GM12878 (cell line): Measurements from ENCODE around the gene DYNLT3. TPM values are rescaled to one million over a fixed set of nuclear protein-coding genes. Genes with fewer than 3 reads are reported as not detected.

Experiments
- ATAC-seq: fragments of 200-7000 bp; cut with Tn5 transposase; 3 replicates; pipeline ENCODE4 v1.9.1; 2020; ENCODE audit warnings: mild to moderate bottlenecking, moderate library complexity
- BruUV-seq: library from RNA; stranded (reverse); fragments of 400-500 nt; replicated peaks from 2 replicates; lab custom pipeline; 2021; lab: Mats Ljungman, UMichigan
- CTCF ChIA-PET: fragments of 300-600 bp; sonication (Branson Sonifier 250); formaldehyde crosslinking; extraction: SDS; loops from one replicate; lab custom pipeline; 2021; ENCODE audit warnings: inconsistent platforms; lab: Yijun Ruan, JAX
- POLR2A ChIA-PET: fragments of 350-600 bp; formaldehyde crosslinking; extraction: SDS; loops from one replicate; lab custom pipeline; 2021; ENCODE audit warnings: inconsistent platforms; lab: Charles Lee
- RAD21 ChIA-PET: fragments of 300-600 bp; sonication (Branson Sonifier 250); formaldehyde crosslinking; loops from one replicate; lab custom pipeline; 2023; ENCODE audit warnings: antibody characterized with exemption; ENCODE audit not compliant: unreplicated experiment; lab: Charles Lee
- SMC1A ChIA-PET: fragments of 300-600 bp; sonication (Branson Sonifier 250); formaldehyde crosslinking; loops from one replicate; lab custom pipeline; 2023; ENCODE audit not compliant: unreplicated experiment, uncharacterized antibody; lab: Charles Lee
- DNase-seq: peaks from one replicate; pipeline ENCODE4 v3.0.0-alpha.2; 2011; ENCODE audit warnings: low read depth, low spot score
- FAIRE-seq: peaks from 3 replicates; lab custom pipeline; 2011; peaks lifted over from hg19 to GRCh38; lab: Jason Lieb, UNC
- H2AFZ ChIP-seq: 2 replicates; pipeline ENCODE4 v1.6.0; 2011; ENCODE audit warnings: low read depth, low read length, control low read depth; ENCODE audit not compliant: control insufficient read depth
- H3K27ac ChIP-seq: 2 replicates; pipeline ENCODE4 v1.5.1; 2011; ENCODE audit warnings: control low read depth; ENCODE audit not compliant: control insufficient read depth, insufficient read depth
- H3K27me3 ChIP-seq, 2 experiments: replicated peaks in 1 of 2; 2 replicates each; pipeline versions ENCODE4 v1.6.0 to v1.6.1; 2011; ENCODE audit warnings: low read length in 1 of 2; ENCODE audit not compliant: control insufficient read depth in 2 of 2, insufficient read depth in 2 of 2
- H3K36me3 ChIP-seq, 2 experiments: 2 replicates each; pipeline ENCODE4 v1.5.1; 2011; ENCODE audit warnings: low read length in 1 of 2; ENCODE audit not compliant: control insufficient read depth in 2 of 2, insufficient read depth in 2 of 2
- H3K4me1 ChIP-seq: 2 replicates; pipeline ENCODE4 v1.6.1; 2011; ENCODE audit warnings: mild to moderate bottlenecking, low read length, moderate library complexity, mixed read lengths; ENCODE audit not compliant: control insufficient read depth, insufficient read depth
- H3K4me2 ChIP-seq: 2 replicates; pipeline ENCODE4 v1.6.0; 2011; ENCODE audit warnings: control low read depth; ENCODE audit not compliant: control insufficient read depth, insufficient read depth
- H3K4me3 ChIP-seq: fragments of 200-600 bp; sonication (generic); 2 replicates; pipeline ENCODE4 v1.5.1; 2016
- H3K79me2 ChIP-seq: 2 replicates; pipeline ENCODE4 v1.6.0; 2011; ENCODE audit warnings: low read length; ENCODE audit not compliant: control insufficient read depth, insufficient read depth
- H3K9ac ChIP-seq: 2 replicates; pipeline ENCODE4 v1.8.0; 2011; ENCODE audit warnings: low read length, control low read depth, mixed read lengths; ENCODE audit not compliant: control insufficient read depth, insufficient read depth
- H3K9me3 ChIP-seq: replicated peaks from 3 replicates; pipeline ENCODE4 v1.5.1; 2011; ENCODE audit warnings: mild to moderate bottlenecking, low read length; ENCODE audit not compliant: control insufficient read depth, insufficient read depth
- H4K20me1 ChIP-seq: 2 replicates; pipeline ENCODE4 v1.6.0; 2011; ENCODE audit not compliant: control insufficient read depth, insufficient read depth
- EED ChIP-seq: sonication (generic); IDR thresholded peaks from 2 replicates; pipeline ENCODE4 v1.6.1; 2016; ENCODE audit warnings: antibody characterized with exemption, low read depth
- FOXM1 ChIP-seq: IDR thresholded peaks from 2 replicates; pipeline ENCODE4 v1.6.1; 2012; ENCODE audit warnings: low read depth, mild to moderate bottlenecking, inconsistent platforms, low read length, moderate library complexity
- GATAD2B ChIP-seq: fragments of 450-650 bp; conservative IDR thresholded peaks from 2 replicates; pipeline ENCODE4 v1.6.1; 2017; ENCODE audit warnings: low read depth, mild to moderate bottlenecking, moderate library complexity
- RAD51 ChIP-seq: fragments of 450-650 bp; IDR thresholded peaks from 2 replicates; pipeline ENCODE4 v1.6.1; 2016; ENCODE audit warnings: moderate library complexity, mild to moderate bottlenecking, inconsistent platforms
- SKIL ChIP-seq: fragments of 450-650 bp; IDR thresholded peaks from 2 replicates; pipeline ENCODE4 v1.6.1; 2017; ENCODE audit warnings: mild to moderate bottlenecking, low read depth, inconsistent platforms; ENCODE audit not compliant: poor library complexity, severe bottlenecking
- ZBTB4 ChIP-seq: fragments of 450-650 bp; formaldehyde crosslinking; IDR thresholded peaks from 2 replicates; pipeline ENCODE4 v1.4.0; 2022; ENCODE audit warnings: mild to moderate bottlenecking, moderate library complexity
- ZZZ3 ChIP-seq: IDR thresholded peaks from 2 replicates; pipeline ENCODE4 v1.6.1; 2011; ENCODE audit warnings: low read depth; ENCODE audit not compliant: control insufficient read depth, insufficient read length
- WGBS: methylation state at CpG from one replicate; pipeline ENCODE4 v1.1.6; 2016; ENCODE audit warnings: low lambda C conversion rate; ENCODE audit not compliant: insufficient replicate concordance, insufficient coverage; ENCODE audit errors: missing lambda C conversion rate; 5-methylcytosine and 5-hydroxymethylcytosine counted together
- in situ Hi-C: fragments of 300-500 bp; cut with MboI; formaldehyde crosslinking; loops from 9 replicates; pipeline ENCODE4 v1.14.3; 2018; ENCODE audit warnings: mixed read lengths
- intact Hi-C: fragments of 100-400 bp; cut with micrococcal nuclease; formaldehyde crosslinking; loops from one replicate; pipeline ENCODE4 v1.14.2; 2022; ENCODE audit not compliant: unreplicated experiment
- polyA plus RNA-seq, 11 experiments: library from polyadenylated mRNA; depleted of rRNA in 4 of 11; unstranded in 6 of 11; stranded (reverse) in 5 of 11; fragments of >200 nt; fragmentation: Nextera tagmentation in 4 of 11; fragmentation: Illumina TruSeq in 1 of 11; extraction: Ambion mirVana in 4 of 11; extraction: Trizol in 1 of 11; gene quantifications; 1 replicate in 1 of 11; 2 replicates in 10 of 11; pipeline versions ENCODE4 v1.2.1 to v1.2.3, GENCODE V29; 2011 to 2016; ENCODE audit warnings: inconsistent platforms in 2 of 11, missing spikeins in 2 of 11, low read depth in 1 of 11
- total RNA-seq, 4 experiments: library from RNA; depleted of rRNA in 3 of 4; stranded (reverse); fragments of >200 nt in 3 of 4; fragmentation: Illumina TruSeq in 1 of 4; extraction: Trizol in 1 of 4; gene quantifications; 2 replicates each; pipeline versions ENCODE4 v1.2.1 to v1.2.3, GENCODE V29; 2013 to 2021

Gene DYNLT3
- total and polyA plus RNA-seq, 10 of the 15 experiments (the other 5 are each of a cell fraction or from before 2014, with no cell fraction given) = 8.0 to 19.2 (median 12.8) TPM

GRCh38 chrX:37812110-37812509 lies 35.3 kb downstream of the DYNLT3 start:
- no peak for FAIRE-seq
- Histone ChIP-seq H3K9me3 (no peaks in the 10 kb centered on the region; the same call in 2 of the 3 replicates), H3K27ac (no peak overlapping the region; the same call in 1 of the 2 replicates), H2AFZ (no peak overlapping the region), H3K79me2 (no peaks in the 10 kb centered on the region), H3K36me3 (no peaks in the 10 kb centered on the region; a peak in 2 of 4 replicates), H3K4me2 (no peak overlapping the region), H3K27me3 (no peaks in the 10 kb centered on the region), H3K4me3 (no peak overlapping the region), H3K9ac (no peak overlapping the region), H4K20me1 (no peaks in the 10 kb centered on the region), H3K4me1 (peaks cover 21% of the 10 kb centered on the region)
- no TSS peak for BruUV-seq
- ChIA-PET POLR2A (interaction anchor here (0.6 kb wide), 1 partner anchor 63 kb away, joined by 3 read pairs; no protein-coding TSS in a partner anchor), CTCF (interaction anchor here (1.4 to 3.6 kb wide), 3 partner anchors 12 to 35 kb away, joined by 3 to 23 read pairs (median 5); no protein-coding TSS in a partner anchor), SMC1A (interaction anchor here (1.0 to 10.3 kb wide), 5 partner anchors 12 to 66 kb away, joined by 3 to 75 read pairs (median 7); no protein-coding TSS in a partner anchor), RAD21 (interaction anchor here (0.8 to 2.2 kb wide), 2 partner anchors 30 to 52 kb away, joined by 3 to 5 read pairs; no protein-coding TSS in a partner anchor)
- TF ChIP-seq SKIL (no peak), EED (no peak), GATAD2B (no peak), ZBTB4 (CRISPR knock-in tag) (no peak), ZZZ3 (no peak), FOXM1 (no peak), RAD51 (no peak)
- no peak for ATAC-seq
- in situ Hi-C loops (no loop called here), intact Hi-C loops (no loop called here)
- 0% methylated on average over 1 of the region's 1 CpG for WGBS
- DNase-seq = no peak
